ACC112 (cell line): ENCODE measurements around the gene SLC43A3.

Experiments
- H2AFZ ChIP-seq: fragments of 200-600 bp; sonication (generic); one replicate; pipeline ENCODE4 v1.6.0; 2017; ENCODE audit warnings: antibody characterized with exemption, low read length; ENCODE audit not compliant: unreplicated experiment
- H3K27ac ChIP-seq: fragments of 200-600 bp; sonication (generic); 2 replicates; pipeline ENCODE4 v1.5.1; 2014; ENCODE audit warnings: low read depth, mild to moderate bottlenecking, antibody characterized with exemption, low read length, moderate library complexity
- H3K27me3 ChIP-seq: fragments of 200-600 bp; sonication (generic); 2 replicates; pipeline ENCODE4 v1.6.1; 2014; ENCODE audit warnings: mild to moderate bottlenecking, antibody characterized with exemption, low read length, moderate library complexity, mixed read lengths; ENCODE audit not compliant: insufficient read depth
- H3K36me3 ChIP-seq: fragments of 200-600 bp; sonication (generic); 2 replicates; pipeline ENCODE4 v1.6.1; 2016; ENCODE audit warnings: mild to moderate bottlenecking, antibody characterized with exemption, low read length, moderate library complexity, mixed read lengths; ENCODE audit not compliant: insufficient read depth
- H3K4me1 ChIP-seq: fragments of 200-600 bp; sonication (generic); one replicate; pipeline ENCODE4 v1.6.1; 2016; ENCODE audit warnings: low read length, mixed read lengths; ENCODE audit not compliant: insufficient read depth, unreplicated experiment, control insufficient read depth
- H3K4me3 ChIP-seq: fragments of 200-600 bp; sonication (generic); 2 replicates; pipeline ENCODE4 v1.5.1; 2014; ENCODE audit warnings: mild to moderate bottlenecking, low read depth, low read length
- H3K79me2 ChIP-seq: fragments of 200-600 bp; sonication (generic); one replicate; pipeline ENCODE4 v1.6.0; 2016; ENCODE audit warnings: low read length; ENCODE audit not compliant: control insufficient read depth, unreplicated experiment, insufficient read depth

SLC43A3 gene

DNA sequence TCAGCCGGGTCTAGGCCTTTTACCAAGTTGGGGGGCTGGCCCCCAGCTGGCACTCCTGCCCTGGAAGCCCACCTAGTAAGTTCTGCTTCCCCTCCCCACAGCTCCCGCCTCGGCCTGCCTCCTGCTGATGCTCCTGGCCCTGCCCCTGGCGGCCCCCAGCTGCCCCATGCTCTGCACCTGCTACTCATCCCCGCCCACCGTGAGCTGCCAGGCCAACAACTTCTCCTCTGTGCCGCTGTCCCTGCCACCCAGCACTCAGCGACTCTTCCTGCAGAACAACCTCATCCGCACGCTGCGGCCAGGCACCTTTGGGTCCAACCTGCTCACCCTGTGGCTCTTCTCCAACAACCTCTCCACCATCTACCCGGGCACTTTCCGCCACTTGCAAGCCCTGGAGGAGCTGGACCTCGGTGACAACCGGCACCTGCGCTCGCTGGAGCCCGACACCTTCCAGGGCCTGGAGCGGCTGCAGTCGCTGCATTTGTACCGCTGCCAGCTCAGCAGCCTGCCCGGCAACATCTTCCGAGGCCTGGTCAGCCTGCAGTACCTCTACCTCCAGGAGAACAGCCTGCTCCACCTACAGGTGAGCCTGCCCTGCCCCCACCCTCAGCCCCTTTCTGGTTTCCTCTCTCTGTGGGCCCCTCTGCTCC lies 40.7 kb upstream of the SLC43A3 start:
- Histone ChIP-seq H2AFZ (no peak overlapping the region), H3K4me1 (no peaks in the 10 kb centered on the region), H3K4me3 (no peak overlapping the region), H3K79me2 (no peaks in the 10 kb centered on the region), H3K27me3 (0 out of 2 replicates have a peak, but pooled peaks cover under 1% of the 10 kb centered on the region), H3K27ac (no peak overlapping the region), H3K36me3 (no peaks in the 10 kb centered on the region)

DNA sequence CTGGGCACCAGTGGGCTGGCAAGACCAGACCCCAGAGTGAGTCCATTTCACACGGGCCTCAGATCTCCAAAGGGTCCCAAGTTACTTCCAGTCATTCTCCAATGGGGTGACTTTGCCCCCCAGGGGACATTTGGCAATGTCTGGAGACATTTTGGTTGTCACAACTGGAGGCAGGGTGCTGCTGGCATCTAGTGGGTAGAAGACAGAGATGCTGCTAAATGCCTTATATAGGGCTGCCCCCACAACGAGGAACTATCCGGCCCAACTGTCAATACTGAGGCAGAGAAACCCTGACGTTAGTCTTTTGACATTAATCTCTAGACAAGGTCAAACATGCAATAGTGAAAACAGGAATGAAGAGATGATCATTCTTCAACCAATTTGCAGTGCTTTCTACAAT lies 39.8 kb upstream of the SLC43A3 start:
- H2AFZ ChIP-seq = no peak overlapping the region
- H3K27me3 ChIP-seq = peaks cover 8% of the 10 kb centered on the region
- H3K36me3 ChIP-seq = no peaks in the 10 kb centered on the region
- H3K79me2 ChIP-seq = no peaks in the 10 kb centered on the region
- no peak overlapping the region for H3K27ac ChIP-seq
- H3K4me3 ChIP-seq = no peak overlapping the region
- no peaks in the 10 kb centered on the region for H3K4me1 ChIP-seq

DNA sequence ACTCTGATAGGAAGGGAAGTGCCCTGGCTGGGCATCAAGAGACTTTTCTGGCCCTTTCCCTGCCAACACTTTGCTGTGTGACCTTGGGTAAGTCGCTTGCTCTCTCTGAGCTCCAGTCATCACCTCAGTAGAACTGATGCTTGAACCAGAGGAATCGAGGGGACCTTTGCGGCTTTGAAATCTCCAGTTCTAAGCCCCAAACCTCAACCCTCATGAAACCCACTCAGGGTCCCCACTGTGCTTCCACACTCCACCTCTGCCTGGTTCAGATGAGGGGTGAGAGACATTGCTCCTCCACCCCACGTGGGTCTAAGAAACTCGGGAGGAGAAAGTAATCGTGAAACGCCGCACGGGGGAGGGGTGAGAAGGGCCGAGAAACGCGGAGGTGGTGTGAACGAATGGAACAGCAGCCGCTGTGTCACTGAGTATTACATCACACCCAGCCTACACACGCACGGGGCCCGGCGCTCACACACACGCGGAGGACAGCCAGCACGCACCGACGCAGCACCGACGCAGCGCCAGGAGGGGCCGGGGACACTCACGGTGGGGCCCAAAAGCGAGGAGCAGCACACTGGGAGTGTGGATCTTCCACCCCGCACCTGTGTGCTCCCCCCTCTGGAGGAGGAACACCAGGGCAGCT lies 37.7 kb upstream of the SLC43A3 start:
- Histone ChIP-seq H3K27ac (no peak overlapping the region), H3K79me2 (no peaks in the 10 kb centered on the region), H3K4me1 (peaks cover 4% of the 10 kb centered on the region), H3K4me3 (no peak overlapping the region), H3K27me3 (peaks cover 28% of the 10 kb centered on the region), H2AFZ (no peak overlapping the region), H3K36me3 (no peaks in the 10 kb centered on the region)

DNA sequence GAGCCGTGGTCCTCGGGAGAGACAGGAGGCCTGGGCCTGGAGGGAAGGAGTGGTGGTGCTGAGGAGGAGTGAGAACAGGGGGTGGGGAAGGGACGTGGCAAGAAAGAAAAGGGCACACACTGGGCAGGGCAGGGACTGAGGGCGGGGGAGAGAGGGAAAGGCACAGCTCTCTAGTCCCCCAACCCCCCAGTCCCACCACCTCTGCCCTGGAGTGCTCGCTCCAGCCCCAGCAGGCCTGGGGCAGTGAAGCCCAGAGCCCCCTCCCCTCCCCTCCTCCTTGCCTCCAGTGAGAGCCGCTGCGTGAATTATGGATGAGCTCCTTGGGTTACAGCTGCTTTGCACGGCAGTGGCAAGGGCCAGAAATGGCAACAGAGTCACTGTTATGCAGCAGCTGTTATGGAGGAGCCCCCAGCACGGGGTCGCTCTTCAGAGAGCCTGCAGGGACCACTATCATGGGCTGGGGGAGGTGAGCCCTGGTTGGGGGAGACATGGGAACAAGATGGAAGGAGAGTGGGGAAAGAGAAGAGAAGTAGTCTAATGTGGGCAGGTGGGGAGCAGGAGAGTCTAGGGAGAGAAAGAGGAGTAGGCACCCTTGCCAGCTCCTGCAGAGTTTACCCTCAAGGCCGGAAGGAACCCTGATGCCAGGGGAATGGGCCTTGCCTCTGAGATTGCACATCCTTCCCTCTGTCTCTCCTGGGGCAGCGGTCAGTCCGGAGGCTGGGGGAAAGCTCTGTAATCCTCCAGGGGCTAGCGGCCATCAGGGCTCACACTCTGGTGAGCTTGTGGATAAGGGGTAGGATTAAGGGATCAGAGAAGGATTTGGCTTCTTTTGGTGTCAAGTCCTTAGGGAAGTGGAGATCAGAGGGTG lies 37.0 kb upstream of the SLC43A3 start:
- no peak overlapping the region for H2AFZ ChIP-seq
- no peak overlapping the region for H3K27ac ChIP-seq
- no peak overlapping the region for H3K4me3 ChIP-seq
- H3K4me1 ChIP-seq = peaks cover 6% of the 10 kb centered on the region
- no peaks in the 10 kb centered on the region for H3K79me2 ChIP-seq
- no peaks in the 10 kb centered on the region for H3K36me3 ChIP-seq
- H3K27me3 ChIP-seq = peaks cover 36% of the 10 kb centered on the region

DNA sequence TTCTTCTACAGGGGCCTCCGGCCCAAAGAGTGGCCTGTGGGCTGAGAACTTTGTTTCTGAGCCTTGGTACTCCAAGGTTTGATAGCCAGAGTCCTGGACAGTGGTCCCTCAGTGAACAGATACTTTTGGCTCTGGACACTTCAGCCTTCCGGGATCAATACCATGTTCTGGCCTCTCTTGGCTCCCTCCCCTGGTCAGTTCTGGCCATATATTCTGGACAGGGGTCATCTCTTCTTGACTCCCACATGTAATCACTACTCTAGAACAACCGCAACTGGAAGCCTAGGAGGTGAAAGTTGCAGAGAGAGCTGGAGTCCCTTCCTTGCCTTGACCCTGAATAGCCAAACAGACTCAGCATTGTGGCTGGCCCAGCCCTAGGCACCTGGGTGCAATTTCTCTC lies 35.7 kb upstream of the SLC43A3 start:
- Histone ChIP-seq H3K27ac (no peak overlapping the region), H3K4me1 (peaks cover 6% of the 10 kb centered on the region), H3K27me3 (peaks cover 48% of the 10 kb centered on the region), H3K4me3 (no peak overlapping the region), H3K79me2 (no peaks in the 10 kb centered on the region), H3K36me3 (no peaks in the 10 kb centered on the region), H2AFZ (no peak overlapping the region)

DNA sequence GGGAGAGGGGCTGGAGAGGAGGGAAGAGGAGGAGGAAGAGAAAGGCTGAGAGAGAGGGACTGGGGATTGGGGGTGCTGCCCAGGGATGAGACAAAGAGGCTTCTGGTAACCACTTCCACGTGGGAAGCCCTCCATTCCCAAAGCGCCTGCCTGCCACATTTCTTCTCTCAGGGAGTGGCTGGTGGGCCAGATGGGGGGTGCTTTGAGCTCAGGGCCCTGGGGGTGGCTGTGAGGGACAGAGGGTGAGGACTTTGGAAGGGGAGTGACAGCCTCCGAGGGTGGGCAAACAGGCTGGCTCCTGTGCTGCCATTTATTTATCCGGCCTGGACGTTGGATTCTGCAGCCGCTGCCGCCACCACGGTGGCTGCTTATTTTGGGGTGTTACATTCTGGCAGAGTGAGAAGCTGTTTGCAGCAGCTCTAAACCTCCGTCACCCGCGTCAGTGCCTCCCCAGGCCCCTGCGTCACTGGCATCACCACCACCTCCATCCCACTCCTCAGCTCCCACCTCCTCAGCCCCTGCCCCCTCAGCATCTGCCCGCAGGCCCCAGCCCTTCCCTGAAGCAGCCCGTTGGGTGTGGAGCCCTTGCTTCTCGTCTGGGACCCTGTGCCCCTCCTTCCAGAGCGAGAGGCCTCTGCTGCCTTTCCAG lies 35.0 kb upstream of the SLC43A3 start:
- Histone ChIP-seq H3K27ac (no peak overlapping the region), H3K36me3 (no peaks in the 10 kb centered on the region), H3K27me3 (peaks cover 48% of the 10 kb centered on the region), H3K4me1 (peaks cover 6% of the 10 kb centered on the region), H3K79me2 (no peaks in the 10 kb centered on the region), H2AFZ (no peak overlapping the region), H3K4me3 (no peak overlapping the region)

DNA sequence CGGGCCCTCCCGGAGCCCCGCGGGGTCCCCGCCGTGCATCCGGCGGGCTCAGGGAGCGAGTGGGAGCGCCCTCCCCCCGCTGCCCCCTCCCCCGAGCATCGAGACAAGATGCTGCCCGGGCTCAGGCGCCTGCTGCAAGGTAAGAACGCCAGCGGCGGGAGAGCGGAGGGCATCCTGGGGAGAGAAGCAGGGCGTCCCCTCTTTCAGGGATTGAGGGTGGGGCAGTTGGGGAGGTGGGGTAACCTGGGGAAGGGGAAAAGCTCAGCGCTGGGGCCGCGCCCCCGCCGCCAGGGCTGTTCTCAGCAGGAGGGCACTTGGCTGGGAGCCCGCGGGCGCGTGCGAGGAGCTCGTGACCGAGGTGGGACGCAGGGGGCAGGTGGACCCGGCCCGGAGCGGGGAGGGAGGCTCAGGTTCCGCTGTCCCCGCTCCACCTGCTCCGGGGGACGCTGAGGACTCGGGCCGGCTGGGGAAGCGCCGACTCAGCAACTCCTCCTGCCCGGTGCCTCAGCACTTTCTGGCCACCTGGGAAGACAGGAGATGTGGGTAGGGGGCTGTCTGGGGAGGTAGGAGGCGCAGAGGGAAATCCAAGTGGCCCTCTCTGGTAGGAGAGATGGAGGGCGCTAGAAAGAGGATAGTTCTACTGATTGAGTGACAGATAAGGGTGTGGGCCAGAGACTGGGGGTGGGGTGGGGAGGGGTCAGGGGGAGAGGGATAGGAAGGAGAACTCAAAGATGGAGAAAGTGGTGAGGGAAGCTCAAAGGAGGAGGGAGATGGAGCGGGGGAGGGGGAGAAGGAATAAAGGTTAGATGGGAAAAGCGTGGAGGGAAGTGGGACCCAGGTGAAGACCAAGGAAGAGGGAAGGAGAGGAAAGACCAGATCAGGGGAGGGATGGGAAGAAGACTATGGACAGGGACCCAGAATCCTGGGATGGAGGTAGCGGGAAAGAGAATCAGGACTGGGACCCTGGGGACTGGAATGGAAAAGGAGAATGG lies 34.1 kb upstream of the SLC43A3 start:
- H3K4me3 ChIP-seq = peak overlapping the region; percentile 60
- H3K36me3 ChIP-seq = no peaks in the 10 kb centered on the region
- H2AFZ ChIP-seq = peak overlapping the region; percentile 23
- peaks cover 48% of the 10 kb centered on the region for H3K27me3 ChIP-seq
- H3K27ac ChIP-seq = no peak overlapping the region
- H3K79me2 ChIP-seq = no peaks in the 10 kb centered on the region
- H3K4me1 ChIP-seq = peaks cover 6% of the 10 kb centered on the region

DNA sequence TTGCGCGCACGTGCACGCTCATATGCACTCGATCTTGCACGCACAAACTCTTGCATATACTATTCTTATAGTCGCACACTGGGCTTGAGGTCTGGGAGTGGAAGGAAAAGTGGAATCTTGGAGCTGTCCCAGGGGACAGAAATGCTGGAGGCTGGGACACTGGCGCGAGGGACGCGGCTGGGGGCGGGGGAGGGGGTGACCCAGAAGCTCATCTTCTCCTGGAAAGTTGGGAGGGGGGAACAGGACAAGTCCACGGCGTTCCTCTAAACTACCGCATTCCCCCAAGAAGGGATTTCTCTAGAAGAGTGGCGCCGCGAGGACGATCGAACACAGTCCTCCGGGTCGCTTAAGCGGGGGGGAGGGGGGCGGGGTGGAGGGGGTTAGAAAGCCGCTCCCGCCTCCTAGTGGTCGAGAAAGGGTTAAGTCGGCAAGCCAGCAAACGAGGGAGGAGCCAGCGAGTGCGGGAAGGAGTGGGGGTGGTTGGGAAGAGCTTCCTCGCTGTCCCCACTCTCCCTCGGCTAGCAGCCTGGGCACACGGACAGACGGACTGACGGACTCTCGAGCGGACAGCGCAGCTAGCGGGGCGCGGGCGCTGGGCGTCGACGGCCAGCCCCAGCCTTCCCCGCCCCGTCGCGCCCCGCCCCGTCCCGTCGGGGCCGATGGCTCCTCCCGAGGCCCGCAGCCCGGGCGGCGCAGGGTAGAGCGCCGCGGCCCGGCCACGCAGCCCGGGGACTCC lies 33.3 kb upstream of the SLC43A3 start, which contains the start of gene RTN4RL2:
Gene RTN4RL2, plus strand, starts transcription at position 507 of the 736 bp plus-strand sequence. CDS start 338 bp downstream, outside the sequence.
- Histone ChIP-seq H3K4me1 (peaks cover 6% of the 10 kb centered on the region), H3K27ac (no peak within 1 kb of the TSS), H2AFZ (peak within 1 kb of the TSS; percentile 23), H3K27me3 (peaks cover 48% of the 10 kb centered on the region), H3K79me2 (no peaks in the 10 kb centered on the region), H3K36me3 (no peaks in the 10 kb centered on the region), H3K4me3 (peak within 1 kb of the TSS; percentile 60)
